ENCODE measurements around the gene CDH13. TPM values are rescaled to one million over a fixed set of nuclear protein-coding genes. Genes with fewer than 3 reads are reported as not detected.

Gene CDH13
- total RNA-seq, 1 donor from 2014 or later, result 161 TPM

GRCh38 chr16:83335076-83335475, 708.3 kb downstream of the CDH13 start:
- Histone ChIP-seq H3K4me3 (no peak overlapping the region), H3K27ac (replicated peaks) (no peak overlapping the region), H3K9me3 (replicated peaks) (no peaks in the 10 kb centered on the region), H3K27me3 (ENCODE audit: low read depth) (no peaks in the 10 kb centered on the region), H3K4me1 (peaks cover 3% of the 10 kb centered on the region), H3K36me3 (no peaks in the 10 kb centered on the region)
- DNase-seq, result no peak
- intact Hi-C loops (cut with micrococcal nuclease), result no loop called here
- TF ChIP-seq CTCF (IDR thresholded peaks at IDR 0.05; ENCODE audit: borderline replicate concordance), result no peak

DNA sequence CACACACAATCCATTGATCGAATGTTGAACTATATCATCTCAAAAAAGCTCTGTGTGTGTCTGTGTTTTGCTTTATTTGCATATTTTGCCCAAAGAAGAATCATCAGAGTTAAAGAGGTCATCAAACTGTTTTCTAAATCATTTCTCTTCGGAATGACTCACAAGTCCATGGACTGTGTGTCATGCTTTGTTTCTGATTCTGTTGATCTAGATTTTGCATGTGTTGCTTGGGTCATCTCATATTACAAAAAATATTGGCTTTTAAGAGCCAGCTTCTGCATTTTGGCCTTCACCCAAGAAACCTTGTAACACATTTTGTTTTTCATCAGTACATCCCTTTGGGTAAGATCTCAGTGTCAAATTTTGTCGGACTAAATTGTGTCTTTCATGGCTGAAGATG, 709.8 kb downstream of the CDH13 start:
- Histone ChIP-seq H3K4me1 (peaks cover 3% of the 10 kb centered on the region), H3K4me3 (no peak overlapping the region), H3K9me3 (replicated peaks) (no peaks in the 10 kb centered on the region), H3K27ac (replicated peaks) (no peak overlapping the region), H3K36me3 (no peaks in the 10 kb centered on the region), H3K27me3 (ENCODE audit: low read depth) (no peaks in the 10 kb centered on the region)
- intact Hi-C loops (cut with micrococcal nuclease), result no loop called here
- no peak for TF ChIP-seq CTCF (IDR thresholded peaks at IDR 0.05; ENCODE audit: borderline replicate concordance)
- no peak for DNase-seq

- no peak overlapping the region for H3K27ac ChIP-seq (replicated peaks)
- H3K36me3 ChIP-seq, result no peaks in the 10 kb centered on the region
- intact Hi-C loops (cut with micrococcal nuclease), result no loop called here
- peaks cover 3% of the 10 kb centered on the region for H3K4me1 ChIP-seq
- H3K27me3 ChIP-seq (ENCODE audit: low read depth), result no peaks in the 10 kb centered on the region
- H3K9me3 ChIP-seq (replicated peaks), result no peaks in the 10 kb centered on the region
- H3K4me3 ChIP-seq, result no peak overlapping the region
- DNase-seq, result no peak
- TF ChIP-seq CTCF (IDR thresholded peaks at IDR 0.05; ENCODE audit: borderline replicate concordance), result no peak
Measured at GRCh38 chr16:83338138-83338537, 711.4 kb downstream of the CDH13 start.

GRCh38 chr16:83338941-83339340, 712.2 kb downstream of the CDH13 start:
- no peak for TF ChIP-seq CTCF (IDR thresholded peaks at IDR 0.05; ENCODE audit: borderline replicate concordance)
- intact Hi-C loops (cut with micrococcal nuclease), result no loop called here
- DNase-seq, result no peak
- Histone ChIP-seq H3K4me3 (no peak overlapping the region), H3K9me3 (replicated peaks) (no peaks in the 10 kb centered on the region), H3K4me1 (peaks cover 3% of the 10 kb centered on the region), H3K36me3 (no peaks in the 10 kb centered on the region), H3K27ac (replicated peaks) (no peak overlapping the region), H3K27me3 (ENCODE audit: low read depth) (no peaks in the 10 kb centered on the region)

DNA sequence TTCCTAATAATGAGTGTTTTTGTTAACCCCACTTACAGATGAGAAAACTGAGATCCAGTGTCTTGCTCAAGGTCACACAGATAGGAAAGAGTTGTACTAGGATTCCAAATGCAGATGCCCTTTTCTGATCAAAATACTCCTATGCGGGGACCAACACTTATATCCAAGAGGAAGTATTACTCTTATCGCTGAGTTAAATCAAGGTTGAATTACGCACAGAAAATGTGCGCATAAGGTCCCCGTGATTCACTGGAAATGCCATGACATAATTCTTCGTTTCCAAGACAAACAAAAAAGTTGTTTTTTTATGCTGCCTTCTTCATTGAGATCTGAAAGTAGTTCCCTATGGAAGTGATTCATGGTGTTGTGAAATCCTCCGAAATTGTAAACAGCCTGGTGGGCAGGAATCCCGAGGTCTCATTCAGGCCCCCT, 717.2 kb downstream of the CDH13 start:
- Histone ChIP-seq H3K4me3 (no peak overlapping the region), H3K4me1 (no peaks in the 10 kb centered on the region), H3K27ac (replicated peaks) (no peak overlapping the region), H3K27me3 (ENCODE audit: low read depth) (no peaks in the 10 kb centered on the region), H3K36me3 (peaks cover 8% of the 10 kb centered on the region), H3K9me3 (replicated peaks) (no peaks in the 10 kb centered on the region)
- intact Hi-C loops (cut with micrococcal nuclease), result no loop called here
- DNase-seq, result no peak
- no peak for TF ChIP-seq CTCF (IDR thresholded peaks at IDR 0.05; ENCODE audit: borderline replicate concordance)

Data from left ventricle myocardium inferior (tissue), 1 donor.